HL-60 (cell line): ENCODE data around the gene MBD3.
"Not testable (repeated sequence)": the region's sequence is repeated elsewhere in the genome, so short reads cannot be mapped to it uniquely, and the experiment has no call there.

Experiments
- DNase-seq, 2 experiments: peaks; one replicate each; pipeline ENCODE4 v3.0.0-alpha.2; 2010 to 2020; ENCODE audit warnings: low read depth in 1 of 2, low spot score in 1 of 2
- H3K27ac ChIP-seq: fragments of 250-450 bp; sonication (Bioruptor Pico); replicated peaks from 2 replicates; pipeline ENCODE4 v1.5.1; 2020; ENCODE audit warnings: mild to moderate bottlenecking, moderate library complexity
- H3K27me3 ChIP-seq: fragments of 250-450 bp; sonication (Bioruptor Pico); 2 replicates; pipeline ENCODE4 v1.5.1; 2021; ENCODE audit warnings: mild to moderate bottlenecking, moderate library complexity; ENCODE audit not compliant: insufficient read depth, poor library complexity, severe bottlenecking
- H3K4me3 ChIP-seq: replicated peaks from 2 replicates; pipeline ENCODE4 v1.5.1; 2011; ENCODE audit warnings: mild to moderate bottlenecking, control low read depth, low read length; ENCODE audit not compliant: insufficient read depth
- GABPA ChIP-seq: IDR thresholded peaks from 2 replicates; pipeline ENCODE4 v1.6.1; 2012; ENCODE audit warnings: low read depth
- POLR2AphosphoS5 ChIP-seq: IDR thresholded peaks from 2 replicates; pipeline ENCODE4 v1.6.1; 2012; ENCODE audit warnings: low read depth
- SPI1 ChIP-seq: IDR thresholded peaks from 2 replicates; pipeline ENCODE4 v1.6.1; 2012; ENCODE audit warnings: low read depth, mild to moderate bottlenecking, borderline replicate concordance
- TF ChIP-seq, protein P1 (sequence below): IDR thresholded peaks from 2 replicates; pipeline ENCODE4 v1.6.1; 2012; ENCODE audit warnings: low read depth; ENCODE audit not compliant: insufficient replicate concordance
- TF ChIP-seq, protein P2 (sequence below): IDR thresholded peaks from one replicate; pipeline ENCODE4 v1.5.1; 2011; ENCODE audit warnings: low read length, control low read depth, inconsistent platforms; ENCODE audit not compliant: insufficient read depth

MBD3 gene

DNA sequence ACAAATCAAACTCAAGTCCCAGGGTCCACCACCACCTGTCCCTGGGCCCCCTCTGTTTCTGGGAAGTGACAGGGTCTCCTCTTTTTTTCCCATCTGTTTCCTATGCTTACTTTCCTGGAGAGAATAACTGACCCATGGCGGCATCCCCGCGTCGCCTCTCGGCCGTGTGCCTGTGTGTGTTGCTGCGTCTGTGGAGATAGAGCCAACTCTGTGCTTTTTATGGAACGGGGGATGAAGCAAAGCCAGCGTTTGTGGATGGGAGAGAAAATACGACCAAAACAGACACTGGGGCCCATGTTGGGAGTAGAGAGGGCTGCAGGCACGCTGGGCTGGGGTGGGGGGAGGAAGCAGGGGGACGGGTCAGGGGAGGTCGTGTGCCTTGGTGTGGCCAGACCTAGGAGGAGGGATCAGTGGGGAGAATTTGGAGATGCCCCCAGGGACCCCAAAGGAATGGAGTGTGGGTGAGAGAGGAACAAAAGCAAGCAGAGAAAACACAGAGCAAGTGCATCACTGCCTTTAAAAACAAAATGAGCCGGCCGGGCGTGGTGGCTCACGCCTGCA, 52.2 kb downstream of the MBD3 start:
- Histone ChIP-seq H3K27ac (no peak overlapping the region), H3K27me3 (peaks cover 20% of the 10 kb centered on the region), H3K4me3 (no peak overlapping the region)
- DNase-seq, result no peak
- TF ChIP-seq, protein P1, sequence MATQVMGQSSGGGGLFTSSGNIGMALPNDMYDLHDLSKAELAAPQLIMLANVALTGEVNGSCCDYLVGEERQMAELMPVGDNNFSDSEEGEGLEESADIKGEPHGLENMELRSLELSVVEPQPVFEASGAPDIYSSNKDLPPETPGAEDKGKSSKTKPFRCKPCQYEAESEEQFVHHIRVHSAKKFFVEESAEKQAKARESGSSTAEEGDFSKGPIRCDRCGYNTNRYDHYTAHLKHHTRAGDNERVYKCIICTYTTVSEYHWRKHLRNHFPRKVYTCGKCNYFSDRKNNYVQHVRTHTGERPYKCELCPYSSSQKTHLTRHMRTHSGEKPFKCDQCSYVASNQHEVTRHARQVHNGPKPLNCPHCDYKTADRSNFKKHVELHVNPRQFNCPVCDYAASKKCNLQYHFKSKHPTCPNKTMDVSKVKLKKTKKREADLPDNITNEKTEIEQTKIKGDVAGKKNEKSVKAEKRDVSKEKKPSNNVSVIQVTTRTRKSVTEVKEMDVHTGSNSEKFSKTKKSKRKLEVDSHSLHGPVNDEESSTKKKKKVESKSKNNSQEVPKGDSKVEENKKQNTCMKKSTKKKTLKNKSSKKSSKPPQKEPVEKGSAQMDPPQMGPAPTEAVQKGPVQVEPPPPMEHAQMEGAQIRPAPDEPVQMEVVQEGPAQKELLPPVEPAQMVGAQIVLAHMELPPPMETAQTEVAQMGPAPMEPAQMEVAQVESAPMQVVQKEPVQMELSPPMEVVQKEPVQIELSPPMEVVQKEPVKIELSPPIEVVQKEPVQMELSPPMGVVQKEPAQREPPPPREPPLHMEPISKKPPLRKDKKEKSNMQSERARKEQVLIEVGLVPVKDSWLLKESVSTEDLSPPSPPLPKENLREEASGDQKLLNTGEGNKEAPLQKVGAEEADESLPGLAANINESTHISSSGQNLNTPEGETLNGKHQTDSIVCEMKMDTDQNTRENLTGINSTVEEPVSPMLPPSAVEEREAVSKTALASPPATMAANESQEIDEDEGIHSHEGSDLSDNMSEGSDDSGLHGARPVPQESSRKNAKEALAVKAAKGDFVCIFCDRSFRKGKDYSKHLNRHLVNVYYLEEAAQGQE, result no peak
- TF ChIP-seq GABPA (no peak), SPI1 (no peak), POLR2AphosphoS5 (no peak)
- TF ChIP-seq, protein P2, sequence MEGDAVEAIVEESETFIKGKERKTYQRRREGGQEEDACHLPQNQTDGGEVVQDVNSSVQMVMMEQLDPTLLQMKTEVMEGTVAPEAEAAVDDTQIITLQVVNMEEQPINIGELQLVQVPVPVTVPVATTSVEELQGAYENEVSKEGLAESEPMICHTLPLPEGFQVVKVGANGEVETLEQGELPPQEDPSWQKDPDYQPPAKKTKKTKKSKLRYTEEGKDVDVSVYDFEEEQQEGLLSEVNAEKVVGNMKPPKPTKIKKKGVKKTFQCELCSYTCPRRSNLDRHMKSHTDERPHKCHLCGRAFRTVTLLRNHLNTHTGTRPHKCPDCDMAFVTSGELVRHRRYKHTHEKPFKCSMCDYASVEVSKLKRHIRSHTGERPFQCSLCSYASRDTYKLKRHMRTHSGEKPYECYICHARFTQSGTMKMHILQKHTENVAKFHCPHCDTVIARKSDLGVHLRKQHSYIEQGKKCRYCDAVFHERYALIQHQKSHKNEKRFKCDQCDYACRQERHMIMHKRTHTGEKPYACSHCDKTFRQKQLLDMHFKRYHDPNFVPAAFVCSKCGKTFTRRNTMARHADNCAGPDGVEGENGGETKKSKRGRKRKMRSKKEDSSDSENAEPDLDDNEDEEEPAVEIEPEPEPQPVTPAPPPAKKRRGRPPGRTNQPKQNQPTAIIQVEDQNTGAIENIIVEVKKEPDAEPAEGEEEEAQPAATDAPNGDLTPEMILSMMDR, result no peak

DNA sequence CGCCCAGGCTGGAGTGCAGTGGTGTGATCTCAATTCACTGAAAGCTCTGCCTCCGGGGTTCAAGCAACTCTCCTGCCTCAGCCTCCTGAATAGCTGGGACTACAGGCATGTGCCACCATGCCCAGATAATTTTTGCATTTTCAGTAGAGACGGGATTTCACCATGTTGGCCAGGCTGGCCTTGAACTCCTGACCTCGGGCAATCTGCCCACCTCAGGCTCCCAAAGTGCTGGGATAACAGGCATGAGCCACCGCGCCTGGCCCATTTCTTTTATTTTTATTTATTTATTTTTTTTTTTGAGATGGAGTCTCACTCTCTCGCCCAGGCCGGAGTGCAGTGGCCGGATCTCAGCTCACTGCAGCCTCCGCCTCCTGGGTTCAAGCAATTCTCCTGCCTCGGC, 52.9 kb downstream of the MBD3 start:
- not testable (repeated sequence) for H3K4me3 ChIP-seq, DNase-seq, H3K27ac ChIP-seq
- peaks cover 20% of the 10 kb centered on the region for H3K27me3 ChIP-seq

DNA sequence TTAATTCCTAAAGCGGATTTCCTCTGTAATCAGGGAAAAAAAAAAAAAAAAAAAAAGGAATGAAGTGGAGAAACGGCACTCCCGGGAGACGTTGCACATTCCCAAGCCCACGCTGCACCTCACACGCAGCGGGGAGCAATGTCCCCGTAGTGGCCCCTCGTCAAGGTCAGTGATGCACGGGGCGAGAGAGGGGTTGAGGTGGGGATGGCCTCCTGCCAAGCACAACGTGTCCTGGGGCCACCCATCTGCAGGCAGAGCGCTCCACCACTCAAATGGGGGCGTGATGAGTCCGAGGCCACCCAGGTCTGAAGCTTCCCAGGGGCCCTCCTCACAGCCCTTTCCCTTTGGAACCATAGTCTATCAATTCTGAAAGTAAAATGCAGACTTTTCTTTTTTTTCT, 53.7 kb downstream of the MBD3 start:
- Histone ChIP-seq H3K27me3 (peaks cover 14% of the 10 kb centered on the region), H3K27ac (no peak overlapping the region), H3K4me3 (no peak overlapping the region)
- no peak for DNase-seq
- TF ChIP-seq POLR2AphosphoS5 (no peak), SPI1 (no peak), GABPA (no peak)
- TF ChIP-seq, protein P1, result no peak
- TF ChIP-seq, protein P2, result no peak

DNA sequence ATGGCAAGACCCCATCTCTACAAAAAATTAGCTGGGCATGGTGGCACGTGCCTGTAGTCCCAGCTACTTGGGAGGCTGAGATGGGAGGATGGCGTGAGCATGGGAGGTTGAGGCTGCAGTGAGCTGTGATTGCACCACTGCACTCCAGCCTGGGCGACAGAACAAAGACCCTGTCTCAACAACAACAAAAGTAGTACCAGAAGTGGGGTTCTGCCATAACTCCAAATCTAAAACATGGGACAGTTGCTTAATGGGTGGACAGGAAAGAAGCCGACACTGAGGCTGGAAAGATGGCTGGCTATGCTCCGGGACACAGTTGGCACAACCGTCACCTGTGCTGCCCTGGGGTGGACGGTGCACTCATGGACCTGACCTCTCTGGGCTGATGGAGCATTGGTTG, 57.0 kb downstream of the MBD3 start:
- H3K4me3 ChIP-seq, H3K27ac ChIP-seq, DNase-seq: not testable (repeated sequence)
- peaks cover 10% of the 10 kb centered on the region for H3K27me3 ChIP-seq

DNA sequence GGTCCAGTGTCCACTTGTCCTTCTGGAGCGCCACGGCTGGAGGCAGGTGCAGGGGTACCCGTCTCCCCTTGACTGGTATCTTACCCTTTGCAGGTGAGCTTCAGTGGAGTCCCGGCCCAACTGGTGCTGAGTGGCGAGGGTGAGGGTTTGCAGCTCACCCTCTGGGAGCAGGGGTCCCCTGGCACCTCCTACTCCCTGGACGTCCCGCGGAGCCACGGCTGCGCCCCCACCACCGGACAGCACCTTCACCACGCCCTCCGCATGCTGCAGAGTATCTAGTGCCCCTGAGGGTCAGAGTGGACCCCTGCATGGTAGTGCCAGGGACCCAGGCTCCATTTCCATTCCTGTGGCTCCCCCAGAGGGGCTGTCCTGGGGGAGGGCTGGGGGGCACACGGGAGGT, 57.7 kb downstream of the MBD3 start:
- no peak for DNase-seq
- TF ChIP-seq SPI1 (no peak), POLR2AphosphoS5 (no peak), GABPA (no peak)
- TF ChIP-seq, protein P1, result no peak
- TF ChIP-seq, protein P2, result no peak
- Histone ChIP-seq H3K4me3 (no peak overlapping the region), H3K27ac (no peak overlapping the region), H3K27me3 (peaks cover 3% of the 10 kb centered on the region)
